Hepatocyte (in vitro differentiated cells): ENCODE results near the gene RSKR. TPM values are rescaled to one million over a fixed set of nuclear protein-coding genes. Genes with fewer than 3 reads are reported as not detected.
A peak's percentile ranks its signal among the peaks of the same experiment; 100 is the strongest.

Source experiments
- DNase-seq: peaks from one replicate; pipeline ENCODE4 v3.0.0-alpha.2; 2016; ENCODE audit warnings: low spot score
- H2AFZ ChIP-seq: fragments of 200-600 bp; sonication (generic); 2 replicates; pipeline ENCODE4 v1.6.0; 2016; ENCODE audit warnings: antibody characterized with exemption, mild to moderate bottlenecking
- H3K27ac ChIP-seq: fragments of 200-600 bp; sonication (generic); 2 replicates; pipeline ENCODE4 v1.5.1; 2016; ENCODE audit warnings: mild to moderate bottlenecking
- H3K27me3 ChIP-seq: fragments of 200-600 bp; sonication (generic); 2 replicates; pipeline ENCODE4 v1.6.1; 2016
- H3K36me3 ChIP-seq: fragments of 200-600 bp; sonication (generic); replicated peaks from 2 replicates; pipeline ENCODE4 v1.5.1; 2016; ENCODE audit warnings: low read depth; ENCODE audit not compliant: insufficient read depth
- H3K4me1 ChIP-seq: fragments of 200-600 bp; sonication (generic); 2 replicates; pipeline ENCODE4 v1.5.1; 2016; ENCODE audit warnings: mild to moderate bottlenecking, moderate library complexity; ENCODE audit not compliant: insufficient read depth
- H3K4me2 ChIP-seq: fragments of 200-600 bp; sonication (generic); 2 replicates; pipeline ENCODE4 v1.6.0; 2016
- H3K4me3 ChIP-seq: fragments of 200-600 bp; sonication (generic); 2 replicates; pipeline ENCODE4 v1.5.1; 2016; ENCODE audit warnings: mild to moderate bottlenecking
- H3K79me2 ChIP-seq: fragments of 200-600 bp; sonication (generic); 2 replicates; pipeline ENCODE4 v1.6.0; 2017; ENCODE audit warnings: mild to moderate bottlenecking
- H3K9me2 ChIP-seq: fragments of 200-600 bp; sonication (generic); replicated peaks from 2 replicates; pipeline ENCODE4 v1.6.0; 2017; ENCODE audit warnings: mild to moderate bottlenecking; ENCODE audit not compliant: insufficient read depth
- H3K9me3 ChIP-seq: fragments of 200-600 bp; sonication (generic); 2 replicates; pipeline ENCODE4 v1.5.1; 2016; ENCODE audit warnings: low read depth, mild to moderate bottlenecking
- H4K20me1 ChIP-seq: fragments of 200-600 bp; sonication (generic); 2 replicates; pipeline ENCODE4 v1.6.0; 2016; ENCODE audit warnings: mild to moderate bottlenecking; ENCODE audit not compliant: insufficient read depth, poor library complexity, severe bottlenecking
- CTCF ChIP-seq: fragments of 200-600 bp; sonication (generic); IDR thresholded peaks from 2 replicates; pipeline ENCODE4 v1.5.1; 2016; ENCODE audit warnings: antibody characterized with exemption, mild to moderate bottlenecking; ENCODE audit not compliant: poor library complexity
- EZH2 ChIP-seq: fragments of 200-600 bp; sonication (generic); IDR thresholded peaks from 2 replicates; pipeline ENCODE4 v1.6.1; 2016; ENCODE audit warnings: antibody characterized with exemption, mild to moderate bottlenecking, borderline replicate concordance
- EZH2phosphoT487 ChIP-seq: fragments of 200-600 bp; sonication (generic); IDR thresholded peaks from one replicate; pipeline ENCODE4 v1.6.1; 2018; ENCODE audit warnings: antibody characterized with exemption, mild to moderate bottlenecking, low read depth, moderate library complexity; ENCODE audit not compliant: unreplicated experiment, severe bottlenecking
- WGBS: methylation state at CpG from one replicate; pipeline ENCODE4 v1.1.6; 2016; ENCODE audit warnings: low lambda C conversion rate; ENCODE audit errors: missing lambda C conversion rate; 5-methylcytosine and 5-hydroxymethylcytosine counted together
- polyA plus RNA-seq: library from polyadenylated mRNA; unstranded; fragments of >200 nt; fragmentation: Nextera tagmentation; extraction: Ambion mirVana; gene quantifications from 2 replicates; pipeline ENCODE4 v1.2.1, GENCODE V29; 2016
- total RNA-seq: library from RNA; depleted of rRNA; stranded (reverse); fragments of >200 nt; gene quantifications from 2 replicates; pipeline ENCODE4 v1.2.3, GENCODE V29; 2014

The RSKR gene
- total and polyA plus RNA-seq, 2 experiments from 2014 or later: 2.2 to 5.3 TPM

DNA sequence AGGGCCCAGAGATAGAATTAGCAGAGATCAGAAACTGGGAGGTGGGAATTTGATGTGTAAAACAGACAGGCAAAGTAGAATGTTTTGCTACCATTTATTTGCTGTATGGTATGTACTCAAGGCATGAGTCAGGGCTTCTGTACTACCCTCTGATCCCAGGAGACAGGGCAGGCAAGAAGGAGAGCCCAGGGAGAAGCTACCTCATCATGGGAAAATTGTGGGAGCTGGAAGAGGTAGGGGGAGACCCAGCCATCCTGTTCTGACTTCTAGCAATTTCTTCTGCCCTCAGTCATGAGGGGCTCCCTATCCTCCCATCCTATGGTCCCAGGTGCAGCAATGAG, 41.0 kb downstream of the RSKR start:
- no peaks in the 10 kb centered on the region for H3K36me3 ChIP-seq
- H3K27ac ChIP-seq: peak overlapping the region; percentile 54
- peaks cover 26% of the 10 kb centered on the region for H3K79me2 ChIP-seq
- TF ChIP-seq EZH2phosphoT487 (no peak), CTCF (no peak), EZH2 (no peak)
- peak overlapping the region; percentile 81 for H3K4me2 ChIP-seq
- H3K9me2 ChIP-seq: no peaks in the 10 kb centered on the region
- H4K20me1 ChIP-seq: no peaks in the 10 kb centered on the region
- no peaks in the 10 kb centered on the region for H3K27me3 ChIP-seq
- peaks cover 12% of the 10 kb centered on the region for H3K4me1 ChIP-seq
- DNase-seq: peak; percentile 45
- H3K4me3 ChIP-seq: no peak overlapping the region
- no peaks in the 10 kb centered on the region for H3K9me3 ChIP-seq
- H2AFZ ChIP-seq: no peak overlapping the region

- H3K79me2 ChIP-seq: peaks cover 31% of the 10 kb centered on the region
- H3K27me3 ChIP-seq: no peaks in the 10 kb centered on the region
- H3K4me3 ChIP-seq: peak overlapping the region; percentile 49
- no peak for DNase-seq
- no peaks in the 10 kb centered on the region for H4K20me1 ChIP-seq
- H3K4me2 ChIP-seq: peak overlapping the region; percentile 81
- TF ChIP-seq EZH2phosphoT487 (no peak), EZH2 (no peak), CTCF (no peak)
- H2AFZ ChIP-seq: peak overlapping the region; percentile 80
- no peaks in the 10 kb centered on the region for H3K36me3 ChIP-seq
- WGBS: 74% methylated on average over 5 of the region's 5 CpGs
- H3K4me1 ChIP-seq: peaks cover 12% of the 10 kb centered on the region
- peak overlapping the region; percentile 54 for H3K27ac ChIP-seq
- no peaks in the 10 kb centered on the region for H3K9me2 ChIP-seq
- H3K9me3 ChIP-seq: no peaks in the 10 kb centered on the region
Measured at GRCh38 chr17:28572259-28573039, 41.5 kb downstream of the RSKR start.

- H3K36me3 ChIP-seq: no peaks in the 10 kb centered on the region
- peaks cover 36% of the 10 kb centered on the region for H3K79me2 ChIP-seq
- peak within 1 kb of the TSS; percentile 81 for H3K4me2 ChIP-seq
- H3K9me2 ChIP-seq: no peaks in the 10 kb centered on the region
- H2AFZ ChIP-seq: peak within 1 kb of the TSS; percentile 83
- DNase-seq: peak; percentile 96
- peaks cover 12% of the 10 kb centered on the region for H3K4me1 ChIP-seq
- no peaks in the 10 kb centered on the region for H4K20me1 ChIP-seq
- TF ChIP-seq EZH2 (no peak), CTCF (no peak), EZH2phosphoT487 (no peak)
- no peaks in the 10 kb centered on the region for H3K27me3 ChIP-seq
- WGBS: 3% methylated on average over 39 of the region's 49 CpGs
- H3K9me3 ChIP-seq: no peaks in the 10 kb centered on the region
- peak within 1 kb of the TSS; percentile 70 for H3K27ac ChIP-seq
- H3K4me3 ChIP-seq: peak within 1 kb of the TSS; percentile 61
Measured at GRCh38 chr17:28571361-28572122, 42.4 kb downstream of the RSKR start, which contains the start of gene PIGS. Gene PIGS, minus strand, starts transcription at chr17:28571524. Its CDS starts 28 bp downstream, at chr17:28571496.
